RWPE1 (cell line): Measurements from ENCODE around the gene CTNNA3.
"Not testable (repeated sequence)": the region's sequence is repeated elsewhere in the genome, so short reads cannot be mapped to it uniquely, and the experiment has no call there.

Source experiments
- CTCF ChIA-PET: fragments of 350-600 bp; sonication (Branson Sonifier 250); formaldehyde crosslinking; extraction: SDS; loops from one replicate; lab custom pipeline; 2021; lab: Yijun Ruan, JAX
- POLR2A ChIA-PET: fragments of 400-600 bp; formaldehyde crosslinking; extraction: SDS; loops from one replicate; lab custom pipeline; 2020; ENCODE audit warnings: antibody characterized with exemption; ENCODE audit not compliant: low non-redundant PET; lab: Yijun Ruan, JAX
- DNase-seq: peaks from one replicate; pipeline ENCODE4 v3.0.0; 2012; ENCODE audit warnings: low spot score
- H3K27ac ChIP-seq: fragments of 450-650 bp; 2 replicates; pipeline ENCODE4 v1.5.1; 2017
- CTCF ChIP-seq: fragments of 450-650 bp; conservative IDR thresholded peaks from 2 replicates; pipeline ENCODE4 v1.5.1; 2017; ENCODE audit warnings: low read depth, mild to moderate bottlenecking

The CTNNA3 gene

GRCh38 chr10:67571503-67571902 lies 124.5 kb downstream of the CTNNA3 start:
- no peak for DNase-seq
- CTCF ChIA-PET, result interaction anchor here (0.6 kb wide), 1 partner anchor 28 kb away, joined by 3 read pairs; no protein-coding TSS in a partner anchor
- no peak for TF ChIP-seq CTCF
- no peak overlapping the region for H3K27ac ChIP-seq
- POLR2A ChIA-PET, result no interaction called here

- CTCF ChIA-PET, POLR2A ChIA-PET, DNase-seq, H3K27ac ChIP-seq: not testable (repeated sequence)
Measured at GRCh38 chr10:67558311-67558710, 137.7 kb downstream of the CTNNA3 start.

- no peak overlapping the region for H3K27ac ChIP-seq
- DNase-seq, result no peak
- POLR2A ChIA-PET, result no interaction called here
- CTCF ChIA-PET, result no interaction called here
- no peak for TF ChIP-seq CTCF
Measured at GRCh38 chr10:67553254-67553653, 142.7 kb downstream of the CTNNA3 start.

- ChIA-PET POLR2A (no interaction called here), CTCF (no interaction called here)
- no peak for DNase-seq
- H3K27ac ChIP-seq, result no peak overlapping the region
- TF ChIP-seq CTCF, result no peak
Measured at GRCh38 chr10:67550838-67551402, 145.1 kb downstream of the CTNNA3 start.

GRCh38 chr10:67550046-67550445 lies 145.9 kb downstream of the CTNNA3 start:
- H3K27ac ChIP-seq, result no peak overlapping the region
- POLR2A ChIA-PET, result no interaction called here
- no peak for DNase-seq
- TF ChIP-seq CTCF, result no peak
- CTCF ChIA-PET, result no interaction called here

- ChIA-PET POLR2A (no interaction called here), CTCF (interaction anchor here (0.6 kb wide), 1 partner anchor 23 kb away, joined by 3 read pairs; no protein-coding TSS in a partner anchor)
- no peak for DNase-seq
- H3K27ac ChIP-seq, result no peak overlapping the region
- no peak for TF ChIP-seq CTCF
Measured at GRCh38 chr10:67549390-67549789, 146.6 kb downstream of the CTNNA3 start.

- H3K27ac ChIP-seq, result no peak overlapping the region
- CTCF ChIA-PET, result no interaction called here
- no peak for DNase-seq
- POLR2A ChIA-PET, result no interaction called here
- no peak for TF ChIP-seq CTCF
Measured at GRCh38 chr10:67541411-67541810, 154.6 kb downstream of the CTNNA3 start.
